GM12865 (cell line): ENCODE data around the gene TICAM2.

ENCODE experiments used
- DNase-seq: peaks from one replicate; pipeline ENCODE4 v3.0.0; 2010; ENCODE audit warnings: low read depth
- H3K4me3 ChIP-seq: 2 replicates; pipeline ENCODE4 v1.5.1; 2011; ENCODE audit warnings: mild to moderate bottlenecking, low read depth, low read length, control low read depth
- TF ChIP-seq, protein P1 (sequence below): IDR thresholded peaks from 2 replicates; pipeline ENCODE4 v1.5.1; 2011; ENCODE audit warnings: low read length, control low read depth, low read depth, inconsistent platforms; ENCODE audit not compliant: insufficient read depth; ENCODE audit errors: missing control alignments

Gene TICAM2

DNA sequence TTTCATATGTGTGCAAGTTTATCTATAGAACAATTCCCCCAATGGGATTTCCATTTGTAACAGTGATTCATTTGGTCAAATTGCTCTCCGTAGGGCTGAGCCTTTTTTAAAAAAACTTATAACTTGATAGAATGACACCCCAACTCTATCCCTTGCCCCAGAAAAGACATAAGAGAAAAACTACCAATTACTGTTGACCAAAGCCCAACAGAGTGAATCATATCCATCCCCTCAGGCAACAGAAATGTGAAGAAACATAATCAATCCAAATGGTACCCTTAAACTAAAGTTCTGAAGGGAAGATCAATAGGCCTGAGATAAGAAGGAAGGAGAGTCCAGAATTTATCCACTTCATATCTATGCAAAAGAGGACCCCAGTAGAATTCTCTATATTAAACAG, 17.8 kb downstream of the TICAM2 start:
- no peak overlapping the region for H3K4me3 ChIP-seq
- TF ChIP-seq, protein P1, sequence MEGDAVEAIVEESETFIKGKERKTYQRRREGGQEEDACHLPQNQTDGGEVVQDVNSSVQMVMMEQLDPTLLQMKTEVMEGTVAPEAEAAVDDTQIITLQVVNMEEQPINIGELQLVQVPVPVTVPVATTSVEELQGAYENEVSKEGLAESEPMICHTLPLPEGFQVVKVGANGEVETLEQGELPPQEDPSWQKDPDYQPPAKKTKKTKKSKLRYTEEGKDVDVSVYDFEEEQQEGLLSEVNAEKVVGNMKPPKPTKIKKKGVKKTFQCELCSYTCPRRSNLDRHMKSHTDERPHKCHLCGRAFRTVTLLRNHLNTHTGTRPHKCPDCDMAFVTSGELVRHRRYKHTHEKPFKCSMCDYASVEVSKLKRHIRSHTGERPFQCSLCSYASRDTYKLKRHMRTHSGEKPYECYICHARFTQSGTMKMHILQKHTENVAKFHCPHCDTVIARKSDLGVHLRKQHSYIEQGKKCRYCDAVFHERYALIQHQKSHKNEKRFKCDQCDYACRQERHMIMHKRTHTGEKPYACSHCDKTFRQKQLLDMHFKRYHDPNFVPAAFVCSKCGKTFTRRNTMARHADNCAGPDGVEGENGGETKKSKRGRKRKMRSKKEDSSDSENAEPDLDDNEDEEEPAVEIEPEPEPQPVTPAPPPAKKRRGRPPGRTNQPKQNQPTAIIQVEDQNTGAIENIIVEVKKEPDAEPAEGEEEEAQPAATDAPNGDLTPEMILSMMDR, result no peak
- DNase-seq, result no peak

DNA sequence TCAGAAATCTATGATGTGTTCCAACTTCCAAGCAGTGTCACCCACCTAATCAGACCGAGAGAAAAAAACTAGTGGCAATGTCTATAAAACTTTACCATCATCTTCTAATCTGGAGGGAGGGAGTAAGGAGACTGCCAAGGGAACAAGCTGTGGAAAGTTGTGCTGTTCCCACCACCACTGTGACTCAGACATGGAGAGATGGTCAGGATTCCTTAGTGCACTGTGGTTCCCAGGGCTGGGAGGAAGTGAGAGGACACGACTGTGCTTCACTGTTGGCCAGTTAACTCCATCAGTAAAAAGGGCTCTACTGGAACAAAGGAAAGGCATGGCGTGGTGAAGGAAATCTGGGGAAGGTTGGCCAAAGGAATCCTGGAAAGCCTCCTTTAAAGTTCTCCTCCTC, 18.8 kb downstream of the TICAM2 start:
- H3K4me3 ChIP-seq, result no peak overlapping the region
- TF ChIP-seq, protein P1, result no peak
- DNase-seq, result no peak

DNA sequence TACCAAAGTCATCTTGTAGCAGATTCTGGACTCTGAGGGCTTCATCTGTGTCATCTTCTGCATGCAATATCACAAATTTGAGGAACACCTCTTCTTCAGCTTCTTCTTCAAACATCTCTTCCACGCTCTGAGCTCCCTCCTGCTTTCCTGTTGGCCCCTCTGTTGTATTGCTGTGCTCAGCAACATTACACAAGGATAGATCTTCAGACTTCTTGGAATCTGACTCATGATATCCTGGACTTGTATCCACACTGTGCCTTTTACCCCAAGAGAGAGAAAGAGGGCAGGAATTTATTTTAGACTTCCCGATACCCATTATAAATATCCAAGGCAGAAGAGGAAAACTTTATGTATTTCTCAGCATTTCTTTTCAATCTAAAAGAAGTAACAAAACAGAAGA, 21.3 kb downstream of the TICAM2 start:
- no peak for DNase-seq
- no peak overlapping the region for H3K4me3 ChIP-seq
- TF ChIP-seq, protein P1, result no peak

DNA sequence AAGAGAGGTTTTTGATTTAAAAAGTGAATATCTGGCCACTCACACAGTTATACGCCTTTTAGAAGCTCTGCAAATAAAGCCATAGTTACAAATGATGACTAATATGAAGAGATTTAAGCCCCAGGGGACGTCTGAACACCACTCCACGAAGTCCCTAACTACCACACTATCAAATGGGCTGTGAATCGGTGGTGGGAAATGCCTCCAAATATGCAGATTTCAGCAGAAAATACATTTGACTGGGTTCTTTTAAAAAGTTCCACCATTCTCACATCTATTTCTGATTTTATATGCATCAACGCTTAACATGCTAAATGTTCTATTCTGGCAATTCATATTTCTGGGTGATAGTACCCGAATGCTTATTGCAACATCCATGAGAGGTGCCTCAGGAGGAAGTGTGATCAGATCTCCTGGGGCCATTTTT, 22.5 kb downstream of the TICAM2 start:
- DNase-seq, result peak; percentile 80
- TF ChIP-seq, protein P1, result no peak
- H3K4me3 ChIP-seq, result no peak overlapping the region; the same call in 1 of the 2 replicates

DNA sequence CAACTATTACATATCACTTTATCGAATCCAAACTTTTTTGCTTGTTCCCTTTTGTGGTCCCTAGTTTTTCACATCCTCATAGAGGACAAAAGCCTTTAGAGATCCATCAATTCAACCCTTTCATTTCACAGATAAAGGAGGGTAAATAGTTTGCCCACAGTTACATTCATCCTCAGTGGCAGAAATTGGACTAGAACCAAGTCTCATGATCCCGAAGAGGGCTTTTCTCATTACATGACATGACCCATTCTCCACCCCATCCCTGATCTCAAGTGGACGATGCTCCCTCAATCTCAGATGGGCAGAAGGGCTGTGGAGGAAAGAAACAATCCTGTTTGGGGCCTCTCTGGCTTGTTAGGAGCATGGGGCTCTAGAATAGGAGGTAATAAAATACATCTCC, 23.1 kb downstream of the TICAM2 start:
- no peak overlapping the region for H3K4me3 ChIP-seq
- TF ChIP-seq, protein P1, result no peak
- DNase-seq, result no peak

DNA sequence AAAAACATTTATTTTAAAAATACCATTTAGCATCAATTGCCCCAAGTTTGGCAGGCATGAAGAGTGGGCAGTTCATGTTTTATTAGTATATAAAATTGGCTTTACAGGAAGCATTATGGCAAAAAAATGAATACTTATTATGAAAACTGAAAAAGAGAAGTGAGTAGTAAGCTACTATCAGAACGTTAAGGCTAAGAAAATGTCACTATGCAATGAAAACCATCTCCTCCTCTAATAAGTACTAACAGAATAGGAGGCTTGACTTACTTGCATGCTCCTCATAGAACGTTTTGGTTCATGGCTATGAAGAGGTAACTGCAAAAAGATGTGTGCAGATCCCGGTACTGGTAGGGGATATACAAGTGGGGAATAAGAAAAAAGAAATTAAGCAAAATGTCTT, 23.6 kb downstream of the TICAM2 start:
- TF ChIP-seq, protein P1, result no peak
- peak; percentile 72 for DNase-seq
- peak overlapping the region; percentile 31; the same call in 1 of the 2 replicates for H3K4me3 ChIP-seq

DNA sequence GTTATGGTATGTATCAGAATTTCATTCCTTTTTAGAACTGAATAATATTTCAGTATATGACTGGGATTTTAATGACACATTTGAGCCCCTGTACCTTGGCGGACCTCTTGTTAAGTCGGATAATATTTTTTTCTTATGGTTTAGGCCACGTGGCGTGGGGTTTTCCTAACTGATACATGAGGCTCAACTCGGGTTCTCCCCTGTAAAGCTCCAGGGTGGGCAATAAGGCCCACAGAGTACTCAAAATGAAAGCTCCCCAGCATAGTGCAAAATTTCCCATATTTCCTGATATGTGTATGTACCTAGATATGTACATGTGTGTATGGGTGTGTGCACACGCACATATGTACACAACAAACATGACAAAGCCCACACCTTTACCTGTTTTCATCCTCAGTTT, 24.5 kb downstream of the TICAM2 start:
- DNase-seq, result peak; percentile 84
- TF ChIP-seq, protein P1, result no peak
- no peak overlapping the region for H3K4me3 ChIP-seq
